Suprapubic skin (tissue), 3 donors: ENCODE results near the gene NFYB.

Experiments used
- CTCF ChIP-seq, 2 donors: fragments of 200-600 bp in 1 of 2; fragments of 450-650 bp in 1 of 2; sonication (generic) in 1 of 2; IDR thresholded peaks; one replicate each; pipeline ENCODE4 v1.5.1; 2016 to 2019; ENCODE audit warnings: antibody characterized with exemption in 2 of 2, mild to moderate bottlenecking in 1 of 2, moderate library complexity in 1 of 2
- POLR2A ChIP-seq, 2 donors: fragments of 450-650 bp; IDR thresholded peaks; one replicate each; pipeline ENCODE4 v1.6.1; 2017; ENCODE audit warnings: antibody characterized with exemption in 2 of 2, mild to moderate bottlenecking in 2 of 2, moderate library complexity in 2 of 2

- no peak for TF ChIP-seq CTCF (IDR thresholded peaks at IDR 0.05)
- no peak for TF ChIP-seq POLR2A (IDR thresholded peaks at IDR 0.05)
Measured at GRCh38 chr12:104164634-104165033, 26.6 kb upstream of the NFYB start.
